Neural cell (in vitro differentiated cells): ENCODE data around the gene CPNE9. TPM values are rescaled to one million over a fixed set of nuclear protein-coding genes. Genes with fewer than 3 reads are reported as not detected.

Experiments
- H2AFZ ChIP-seq: fragments of 200-600, 300-800 bp; sonication (generic), shearing (Covaris generic); 2 replicates; pipeline ENCODE4 v1.6.0; 2014; ENCODE audit warnings: low read depth, mild to moderate bottlenecking, antibody characterized with exemption, low read length, moderate library complexity
- H3F3A ChIP-seq: fragments of 200-600 bp; shearing (Covaris generic); 2 replicates; pipeline ENCODE4 v1.6.1; 2016; ENCODE audit warnings: mild to moderate bottlenecking, moderate library complexity, mixed read lengths, antibody characterized with exemption, low read length; ENCODE audit not compliant: insufficient read depth, poor library complexity, severe bottlenecking
- H3K27ac ChIP-seq: fragments of 200-600, 300-800 bp; sonication (generic), shearing (Covaris generic); 2 replicates; pipeline ENCODE4 v1.5.1; 2014; ENCODE audit warnings: mild to moderate bottlenecking, low read length, moderate library complexity
- H3K27me3 ChIP-seq: fragments of 300-800, 200-600 bp; sonication (generic), shearing (Covaris generic); 2 replicates; pipeline ENCODE4 v1.6.0; 2014; ENCODE audit warnings: mild to moderate bottlenecking, low read depth, low read length, moderate library complexity; ENCODE audit not compliant: insufficient read depth
- H3K36me3 ChIP-seq: fragments of 300-800, 200-600 bp; sonication (generic), shearing (Covaris generic); 2 replicates; pipeline ENCODE4 v1.5.1; 2014; ENCODE audit warnings: mild to moderate bottlenecking, antibody characterized with exemption, low read length, moderate library complexity; ENCODE audit not compliant: insufficient read depth
- H3K4me2 ChIP-seq: fragments of 300-800, 200-600 bp; sonication (generic), shearing (Covaris generic); 2 replicates; pipeline ENCODE4 v1.6.0; 2014; ENCODE audit warnings: mild to moderate bottlenecking, low read length
- H3K4me3 ChIP-seq: fragments of 300-800, 200-600 bp; sonication (generic), shearing (Covaris generic); 2 replicates; pipeline ENCODE4 v1.5.1; 2014; ENCODE audit warnings: mild to moderate bottlenecking, low read length, moderate library complexity
- H3K79me2 ChIP-seq: fragments of 200-600 bp; shearing (Covaris generic); replicated peaks from 2 replicates; pipeline ENCODE4 v1.6.0; 2014; ENCODE audit warnings: mild to moderate bottlenecking, low read length, moderate library complexity; ENCODE audit not compliant: insufficient read depth
- H3K9ac ChIP-seq: fragments of 300-800, 200-600 bp; sonication (generic), shearing (Covaris generic); 2 replicates; pipeline ENCODE4 v1.6.1; 2016; ENCODE audit warnings: mild to moderate bottlenecking, low read length, mixed read lengths
- H3K9me2 ChIP-seq: fragments of 200-600 bp; shearing (Covaris generic); 2 replicates; pipeline ENCODE4 v1.6.1; 2016; ENCODE audit warnings: mild to moderate bottlenecking, low read length, mixed read lengths; ENCODE audit not compliant: insufficient read depth
- H3K9me3 ChIP-seq: fragments of 200-600, 300-800 bp; sonication (generic), shearing (Covaris generic); 2 replicates; pipeline ENCODE4 v1.6.1; 2016; ENCODE audit warnings: mild to moderate bottlenecking, mixed run types, low read length, moderate library complexity, mixed read lengths
- H4K20me1 ChIP-seq: fragments of 200-600 bp; shearing (Covaris generic); 2 replicates; pipeline ENCODE4 v1.6.1; 2016; ENCODE audit warnings: mild to moderate bottlenecking, mixed run types; ENCODE audit not compliant: insufficient read depth
- CTCF ChIP-seq: fragments of 450-650 bp; IDR thresholded peaks from 2 replicates; pipeline ENCODE4 v1.5.1; 2014; ENCODE audit warnings: antibody characterized with exemption, mild to moderate bottlenecking, moderate library complexity; ENCODE audit not compliant: poor library complexity, severe bottlenecking
- EP300 ChIP-seq: fragments of 450-650 bp; conservative IDR thresholded peaks from 2 replicates; pipeline ENCODE4 v1.6.1; 2014; ENCODE audit warnings: antibody characterized with exemption, mild to moderate bottlenecking, moderate library complexity; ENCODE audit not compliant: poor library complexity, severe bottlenecking
- EZH2 ChIP-seq: fragments of 200-600, 300-800 bp; shearing (Covaris generic), sonication (generic); IDR thresholded peaks from 2 replicates; pipeline ENCODE4 v1.6.1; 2014; ENCODE audit warnings: antibody characterized with exemption, low read length, borderline replicate concordance, mild to moderate bottlenecking; ENCODE audit not compliant: insufficient read depth, poor library complexity, severe bottlenecking
- MXI1 ChIP-seq: fragments of 450-650 bp; conservative IDR thresholded peaks from 2 replicates; pipeline ENCODE4 v1.6.1; 2014; ENCODE audit warnings: antibody characterized with exemption, mild to moderate bottlenecking; ENCODE audit not compliant: poor library complexity, severe bottlenecking
- POLR2AphosphoS5 ChIP-seq: IDR thresholded peaks from 2 replicates; pipeline ENCODE4 v1.6.1; 2012
- RAD21 ChIP-seq: fragments of 450-650 bp; conservative IDR thresholded peaks from 2 replicates; pipeline ENCODE4 v1.6.1; 2014; ENCODE audit warnings: antibody characterized with exemption, mild to moderate bottlenecking, moderate library complexity
- REST ChIP-seq: IDR thresholded peaks from 2 replicates; pipeline ENCODE4 v1.6.1; 2012; ENCODE audit warnings: borderline replicate concordance
- SMC3 ChIP-seq: fragments of 450-650 bp; conservative IDR thresholded peaks from 2 replicates; pipeline ENCODE4 v1.6.1; 2014; ENCODE audit warnings: antibody characterized with exemption, mild to moderate bottlenecking, moderate library complexity; ENCODE audit not compliant: poor library complexity
- TAF1 ChIP-seq: IDR thresholded peaks from 2 replicates; pipeline ENCODE4 v1.6.1; 2012; ENCODE audit warnings: low read depth
- polyA plus RNA-seq: library from polyadenylated mRNA; depleted of rRNA; stranded (reverse); fragments of >200 nt; gene quantifications from 2 replicates; pipeline ENCODE4 v1.2.3, GENCODE V29; 2014

The CPNE9 gene
- polyA plus RNA-seq, 1 donor from 2014 or later, result 0.32 TPM

GRCh38 chr3:9769012-9769411, 65.4 kb downstream of the CPNE9 start:
- no peak overlapping the region for H3K4me2 ChIP-seq
- TF ChIP-seq CTCF, result no peak
- TF ChIP-seq SMC3, result no peak
- no peak for TF ChIP-seq MXI1
- peak overlapping the region; percentile 61 for H3K4me3 ChIP-seq
- no peak overlapping the region for H2AFZ ChIP-seq
- H3K9ac ChIP-seq, result peak overlapping the region; percentile 53
- no peaks in the 10 kb centered on the region for H3K9me3 ChIP-seq
- H3F3A ChIP-seq, result no peaks in the 10 kb centered on the region
- H3K27me3 ChIP-seq, result no peaks in the 10 kb centered on the region
- no peaks in the 10 kb centered on the region for H3K36me3 ChIP-seq
- H3K27ac ChIP-seq, result no peak overlapping the region
- no peaks in the 10 kb centered on the region for H3K9me2 ChIP-seq
- H4K20me1 ChIP-seq, result no peaks in the 10 kb centered on the region
- H3K79me2 ChIP-seq, result no peaks in the 10 kb centered on the region

- Histone ChIP-seq H3K79me2 (no peaks in the 10 kb centered on the region), H3K27ac (no peak within 1 kb of the TSS), H3K9me2 (no peaks in the 10 kb centered on the region), H2AFZ (no peak within 1 kb of the TSS), H4K20me1 (no peaks in the 10 kb centered on the region), H3K4me2 (no peak within 1 kb of the TSS), H3K4me3 (peak within 1 kb of the TSS; percentile 61), H3K36me3 (no peaks in the 10 kb centered on the region), H3F3A (no peaks in the 10 kb centered on the region), H3K27me3 (no peaks in the 10 kb centered on the region), H3K9ac (peak within 1 kb of the TSS; percentile 53), H3K9me3 (no peaks in the 10 kb centered on the region)
- no peak for TF ChIP-seq RAD21
- TF ChIP-seq EP300, result no peak
- TF ChIP-seq REST, result no peak
- no peak for TF ChIP-seq EZH2
- no peak for TF ChIP-seq POLR2AphosphoS5
- no peak for TF ChIP-seq CTCF
- no peak for TF ChIP-seq MXI1
- no peak for TF ChIP-seq SMC3
- no peak for TF ChIP-seq TAF1
Measured at GRCh38 chr3:9769426-9770275, 66.0 kb downstream of the CPNE9 start, which contains the start of gene CAMK1. TSS of gene CAMK1 (minus strand) at chr3:9769947. CDS start at chr3:9767749, 2,198 bp downstream.
